Natural killer cell (primary cell): ENCODE data around the gene SERPINA10. TPM values are rescaled to one million over a fixed set of nuclear protein-coding genes. Genes with fewer than 3 reads are reported as not detected.
"Not testable (repeated sequence)": the region's sequence is repeated elsewhere in the genome, so short reads cannot be mapped to it uniquely, and the experiment has no call there.

ENCODE experiments used
- ATAC-seq, 3 donors: fragments of 150-1000 bp in 2 of 3; fragments of 200-7000 bp in 1 of 3; cut with Tn5 transposase; 1 replicate in 1 of 3; 2 replicates in 2 of 3; pipeline ENCODE4 v1.10.0; 2021; ENCODE audit warnings: mild to moderate bottlenecking in 2 of 3, moderate library complexity in 2 of 3
- DNase-seq, 2 donors: peaks; one replicate each; pipeline versions ENCODE4 v3.0.0 to v3.0.0-alpha.2; 2013 to 2021; ENCODE audit warnings: mixed read lengths in 1 of 2
- H3K27ac ChIP-seq: one replicate; pipeline ENCODE4 v1.5.1; 2013; ENCODE audit warnings: mild to moderate bottlenecking, low read length
- H3K27me3 ChIP-seq: one replicate; pipeline ENCODE4 v1.6.1; 2013; ENCODE audit warnings: low read length; ENCODE audit not compliant: control insufficient read depth, insufficient read depth
- H3K36me3 ChIP-seq: one replicate; pipeline ENCODE4 v1.6.1; 2013; ENCODE audit warnings: low read length; ENCODE audit not compliant: control insufficient read depth, insufficient read depth
- H3K4me1 ChIP-seq: one replicate; pipeline ENCODE4 v1.6.1; 2013; ENCODE audit warnings: low read length; ENCODE audit not compliant: control insufficient read depth, insufficient read depth
- H3K4me3 ChIP-seq: one replicate; pipeline ENCODE4 v1.5.1; 2013; ENCODE audit warnings: low read length
- H3K9me3 ChIP-seq: one replicate; pipeline ENCODE4 v1.6.1; 2013; ENCODE audit warnings: low read length; ENCODE audit not compliant: control insufficient read depth, insufficient read depth
- H3K27ac Mint-ChIP-seq, 2 donors: one replicate each; pipeline ENCODE4 v1.8.0; 2022; ENCODE audit warnings: mild to moderate bottlenecking in 2 of 2, mixed read lengths in 2 of 2, moderate library complexity in 1 of 2
- H3K27me3 Mint-ChIP-seq, 2 donors: one replicate each; pipeline ENCODE4 v1.8.0; 2022; ENCODE audit warnings: low read depth in 2 of 2, mixed read lengths in 2 of 2
- H3K36me3 Mint-ChIP-seq: one replicate; pipeline ENCODE4 v1.8.0; 2022; ENCODE audit warnings: mixed read lengths
- H3K4me1 Mint-ChIP-seq, 2 donors: one replicate each; pipeline ENCODE4 v1.8.0; 2022; ENCODE audit warnings: mixed read lengths in 2 of 2
- H3K4me3 Mint-ChIP-seq: one replicate; pipeline ENCODE4 v1.8.0; 2022; ENCODE audit warnings: mild to moderate bottlenecking, moderate library complexity, mixed read lengths
- H3K9me3 Mint-ChIP-seq, 2 donors: one replicate each; pipeline ENCODE4 v1.8.0; 2022; ENCODE audit warnings: mixed read lengths in 2 of 2
- CTCF ChIP-seq: fragments of 200-600 bp; IDR thresholded peaks from one replicate; pipeline ENCODE4 v1.8.0; 2022; ENCODE audit warnings: antibody characterized with exemption
- WGBS: methylation state at CpG from one replicate; pipeline ENCODE4 v1.1.7; 2013; ENCODE audit warnings: missing lambda C conversion rate; ENCODE audit not compliant: insufficient coverage; 5-methylcytosine and 5-hydroxymethylcytosine counted together
- intact Hi-C: fragments of 100-400 bp; cut with micrococcal nuclease; formaldehyde crosslinking; loops from one replicate; pipeline ENCODE4 v1.14.2; 2022
- total RNA-seq, 4 donors: library from RNA; stranded (reverse); fragments of 120-200 nt in 1 of 4; gene quantifications; one replicate each; pipeline versions ENCODE4 v1.2.3 to v1.2.4, GENCODE V29; 2013 to 2022

Gene SERPINA10
- total RNA-seq, 3 donors from 2014 or later (not counting 1 experiment from before 2014, with no cell fraction given) = not detected

- H3K9me3 Mint-ChIP-seq = no peaks in the 10 kb centered on the region
- intact Hi-C loops = no loop called here
- H3K27me3 ChIP-seq = no peaks in the 10 kb centered on the region
- H3K36me3 Mint-ChIP-seq = no peaks in the 10 kb centered on the region
- no peaks in the 10 kb centered on the region for H3K4me1 Mint-ChIP-seq
- peaks cover 10 to 12% of the 10 kb centered on the region in 2 donors for H3K27me3 Mint-ChIP-seq
- H3K27ac ChIP-seq = no peak overlapping the region
- no peak for TF ChIP-seq CTCF
- no CpG with 5 or more reads among the region's 2 CpGs for WGBS
- no peaks in the 10 kb centered on the region for H3K4me1 ChIP-seq
- H3K9me3 ChIP-seq = no peaks in the 10 kb centered on the region
- DNase-seq (no peak), ATAC-seq (no peak)
- H3K4me3 ChIP-seq = no peak overlapping the region
- no peak overlapping the region for H3K27ac Mint-ChIP-seq
- H3K36me3 ChIP-seq = no peaks in the 10 kb centered on the region
- H3K4me3 Mint-ChIP-seq = no peak overlapping the region
Observed at GRCh38 chr14:94282991-94283723, 9.9 kb downstream of the SERPINA10 start.

- H3K27me3 ChIP-seq = no peaks in the 10 kb centered on the region
- Mint-ChIP-seq H3K4me1 (no peaks in the 10 kb centered on the region), H3K9me3 (no peaks in the 10 kb centered on the region), H3K4me3 (no peak overlapping the region), H3K27me3 (peaks cover 0 to 2% of the 10 kb centered on the region in 2 donors), H3K27ac (no peak overlapping the region), H3K36me3 (no peaks in the 10 kb centered on the region)
- no peak overlapping the region for H3K4me3 ChIP-seq
- WGBS = 88% methylated on average over 2 of the region's 2 CpGs
- no peaks in the 10 kb centered on the region for H3K9me3 ChIP-seq
- DNase-seq (no peak), ATAC-seq (no peak)
- TF ChIP-seq CTCF = no peak
- no peaks in the 10 kb centered on the region for H3K4me1 ChIP-seq
- H3K27ac ChIP-seq = no peak overlapping the region
- no peaks in the 10 kb centered on the region for H3K36me3 ChIP-seq
- intact Hi-C loops = no loop called here
Observed at GRCh38 chr14:94278731-94279130, 14.3 kb downstream of the SERPINA10 start.

GRCh38 chr14:94276898-94277561 lies 16.0 kb downstream of the SERPINA10 start:
- H3K27ac Mint-ChIP-seq, H3K4me3 Mint-ChIP-seq, H3K27ac ChIP-seq, H3K36me3 ChIP-seq, H3K27me3 ChIP-seq, H3K36me3 Mint-ChIP-seq, ATAC-seq, intact Hi-C loops, H3K4me1 ChIP-seq, H3K9me3 Mint-ChIP-seq, H3K4me1 Mint-ChIP-seq, H3K9me3 ChIP-seq, DNase-seq, H3K27me3 Mint-ChIP-seq, H3K4me3 ChIP-seq: not testable (repeated sequence)
- 91% methylated on average over 11 of the region's 11 CpGs for WGBS

- no peaks in the 10 kb centered on the region for H3K27me3 ChIP-seq
- Mint-ChIP-seq H3K27me3 (peaks cover 12 to 34% of the 10 kb centered on the region in 2 donors), H3K27ac (no peak overlapping the region), H3K9me3 (no peaks in the 10 kb centered on the region), H3K4me1 (no peaks in the 10 kb centered on the region), H3K4me3 (no peak overlapping the region), H3K36me3 (no peaks in the 10 kb centered on the region)
- ATAC-seq (no peak), DNase-seq (no peak)
- 87% methylated on average over 10 of the region's 10 CpGs for WGBS
- H3K27ac ChIP-seq = no peak overlapping the region
- H3K4me3 ChIP-seq = no peak overlapping the region
- H3K4me1 ChIP-seq = no peaks in the 10 kb centered on the region
- no peaks in the 10 kb centered on the region for H3K36me3 ChIP-seq
- no peaks in the 10 kb centered on the region for H3K9me3 ChIP-seq
- intact Hi-C loops = no loop called here
- TF ChIP-seq CTCF = no peak
Observed at GRCh38 chr14:94269156-94269555, 23.9 kb downstream of the SERPINA10 start.

GRCh38 chr14:94268582-94268981 lies 24.5 kb downstream of the SERPINA10 start:
- H3K9me3 Mint-ChIP-seq, H3K36me3 ChIP-seq, DNase-seq, H3K36me3 Mint-ChIP-seq, H3K27ac ChIP-seq, H3K27ac Mint-ChIP-seq, H3K4me3 Mint-ChIP-seq, H3K9me3 ChIP-seq, H3K4me3 ChIP-seq, ATAC-seq, intact Hi-C loops, H3K4me1 Mint-ChIP-seq, H3K27me3 ChIP-seq, H3K4me1 ChIP-seq: not testable (repeated sequence)
- WGBS = 84% methylated on average over 2 of the region's 7 CpGs
- H3K27me3 Mint-ChIP-seq = peaks cover 14 to 34% of the 10 kb centered on the region in 2 donors
